ENCODE data around the gene NUP54. TPM values are rescaled to one million over a fixed set of nuclear protein-coding genes. Genes with fewer than 3 reads are reported as not detected.
A peak's percentile ranks its signal among the peaks of the same experiment; 100 is the strongest.

Gene NUP54
- total RNA-seq, 1 donor from 2014 or later, result 55.4 TPM

DNA sequence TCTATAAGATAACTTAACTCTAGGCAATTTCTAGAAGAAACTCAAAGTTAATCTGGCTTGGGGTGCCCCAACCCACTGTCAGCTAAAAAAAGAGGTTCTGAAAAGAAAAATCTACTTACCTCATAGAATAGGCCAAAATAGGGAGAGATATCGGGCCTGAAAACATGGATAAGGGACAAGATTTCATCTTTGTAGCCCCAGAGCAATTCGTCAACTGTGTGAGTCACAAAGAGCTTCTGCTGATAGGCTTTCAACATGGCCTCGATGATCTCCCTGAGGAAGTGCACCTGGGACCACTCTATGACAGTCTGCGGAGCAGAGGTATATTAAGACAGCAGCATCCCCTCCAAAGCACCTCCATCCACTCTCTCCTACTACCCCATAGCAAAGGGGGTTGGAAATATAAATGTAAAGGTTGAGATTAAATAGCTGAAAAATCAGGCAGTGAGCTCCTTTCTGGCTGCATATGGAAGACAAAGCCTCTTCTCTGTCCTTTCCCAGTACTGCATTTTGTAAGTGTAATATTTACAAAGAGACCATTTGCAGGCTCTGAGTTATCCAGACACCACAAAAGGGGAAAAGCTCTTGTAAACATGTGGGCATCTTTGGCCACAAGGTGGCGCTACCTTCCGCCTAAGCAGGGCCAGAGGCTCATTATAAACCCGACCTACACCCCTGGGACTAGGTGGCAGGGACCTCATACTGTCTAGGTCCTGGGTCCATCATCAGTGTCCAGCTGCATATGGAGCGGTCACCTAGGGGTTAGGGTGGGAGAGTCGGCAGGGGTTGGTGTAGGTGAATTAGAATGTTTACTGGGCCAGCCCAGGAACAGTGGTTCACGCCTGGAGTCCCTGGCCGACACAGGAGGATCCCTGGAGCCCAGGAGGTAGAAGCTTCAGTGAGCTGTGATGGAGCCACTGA lies 31.5 kb upstream of the NUP54 start:
- Mint-ChIP-seq H3K4me1 (ENCODE audit: unreplicated experiment) (peaks cover 4% of the 10 kb centered on the region), H3K27ac (peak overlapping the region; percentile 37), H3K27me3 (no peaks in the 10 kb centered on the region), H3K4me3 (no peak overlapping the region), H3K36me3 (peaks cover 14% of the 10 kb centered on the region), H3K9me3 (no peaks in the 10 kb centered on the region)
- TF ChIP-seq, protein P1, sequence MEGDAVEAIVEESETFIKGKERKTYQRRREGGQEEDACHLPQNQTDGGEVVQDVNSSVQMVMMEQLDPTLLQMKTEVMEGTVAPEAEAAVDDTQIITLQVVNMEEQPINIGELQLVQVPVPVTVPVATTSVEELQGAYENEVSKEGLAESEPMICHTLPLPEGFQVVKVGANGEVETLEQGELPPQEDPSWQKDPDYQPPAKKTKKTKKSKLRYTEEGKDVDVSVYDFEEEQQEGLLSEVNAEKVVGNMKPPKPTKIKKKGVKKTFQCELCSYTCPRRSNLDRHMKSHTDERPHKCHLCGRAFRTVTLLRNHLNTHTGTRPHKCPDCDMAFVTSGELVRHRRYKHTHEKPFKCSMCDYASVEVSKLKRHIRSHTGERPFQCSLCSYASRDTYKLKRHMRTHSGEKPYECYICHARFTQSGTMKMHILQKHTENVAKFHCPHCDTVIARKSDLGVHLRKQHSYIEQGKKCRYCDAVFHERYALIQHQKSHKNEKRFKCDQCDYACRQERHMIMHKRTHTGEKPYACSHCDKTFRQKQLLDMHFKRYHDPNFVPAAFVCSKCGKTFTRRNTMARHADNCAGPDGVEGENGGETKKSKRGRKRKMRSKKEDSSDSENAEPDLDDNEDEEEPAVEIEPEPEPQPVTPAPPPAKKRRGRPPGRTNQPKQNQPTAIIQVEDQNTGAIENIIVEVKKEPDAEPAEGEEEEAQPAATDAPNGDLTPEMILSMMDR (conservative IDR thresholded peaks at IDR 0.05), result peak; percentile 96
- DNase-seq (ENCODE audit: extremely low spot score, unreplicated experiment), result peak; percentile 81

DNA sequence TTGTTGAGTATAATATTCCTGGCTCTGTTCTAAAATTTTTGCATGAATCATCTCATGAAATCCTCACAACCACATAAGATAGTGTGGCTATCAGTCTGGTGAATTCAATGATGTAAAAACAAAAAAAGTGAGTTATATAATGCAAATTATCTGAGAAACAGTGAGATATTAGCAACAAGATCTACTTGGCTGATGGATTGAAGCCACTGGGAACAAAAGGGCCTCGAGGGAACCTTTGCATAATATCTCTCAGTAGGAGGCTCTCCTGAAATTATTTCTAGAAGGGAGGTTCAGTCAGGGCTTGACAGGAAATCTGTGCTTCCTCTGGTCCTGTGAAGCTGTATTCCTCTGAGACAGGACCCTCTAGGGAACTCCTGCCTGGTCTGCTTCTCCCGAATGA lies 30.1 kb upstream of the NUP54 start:
- no peaks in the 10 kb centered on the region for H3K27me3 Mint-ChIP-seq
- no peaks in the 10 kb centered on the region for H3K9me3 Mint-ChIP-seq
- no peak overlapping the region for H3K27ac Mint-ChIP-seq
- H3K4me3 Mint-ChIP-seq, result no peak overlapping the region
- DNase-seq (ENCODE audit: extremely low spot score, unreplicated experiment), result no peak
- H3K4me1 Mint-ChIP-seq (ENCODE audit: unreplicated experiment), result peaks cover 4% of the 10 kb centered on the region
- TF ChIP-seq, protein P1 (conservative IDR thresholded peaks at IDR 0.05), result no peak
- peaks cover 20% of the 10 kb centered on the region for H3K36me3 Mint-ChIP-seq

DNA sequence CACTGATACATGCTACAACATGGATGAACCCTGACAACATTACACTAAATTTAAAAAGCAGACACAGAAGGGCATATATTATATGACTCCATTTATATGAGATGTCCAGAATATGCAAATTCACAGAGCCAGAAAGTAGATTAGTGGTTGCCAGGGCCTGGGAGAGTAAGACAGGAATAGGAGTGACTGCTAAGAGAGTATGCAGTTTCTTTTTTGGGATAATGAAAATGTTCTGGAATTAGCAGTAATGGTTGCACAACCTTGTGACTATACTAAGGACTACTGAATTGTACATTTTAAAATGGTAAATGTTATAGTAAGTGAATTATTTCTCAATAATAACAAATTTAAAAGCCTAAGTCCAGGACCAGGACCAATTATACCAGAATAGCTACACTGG lies 29.5 kb upstream of the NUP54 start:
- Mint-ChIP-seq H3K27me3 (no peaks in the 10 kb centered on the region), H3K36me3 (peaks cover 20% of the 10 kb centered on the region), H3K4me3 (no peak overlapping the region), H3K4me1 (ENCODE audit: unreplicated experiment) (peaks cover 4% of the 10 kb centered on the region), H3K9me3 (no peaks in the 10 kb centered on the region), H3K27ac (no peak overlapping the region)
- TF ChIP-seq, protein P1 (conservative IDR thresholded peaks at IDR 0.05), result no peak
- DNase-seq (ENCODE audit: extremely low spot score, unreplicated experiment), result no peak

DNA sequence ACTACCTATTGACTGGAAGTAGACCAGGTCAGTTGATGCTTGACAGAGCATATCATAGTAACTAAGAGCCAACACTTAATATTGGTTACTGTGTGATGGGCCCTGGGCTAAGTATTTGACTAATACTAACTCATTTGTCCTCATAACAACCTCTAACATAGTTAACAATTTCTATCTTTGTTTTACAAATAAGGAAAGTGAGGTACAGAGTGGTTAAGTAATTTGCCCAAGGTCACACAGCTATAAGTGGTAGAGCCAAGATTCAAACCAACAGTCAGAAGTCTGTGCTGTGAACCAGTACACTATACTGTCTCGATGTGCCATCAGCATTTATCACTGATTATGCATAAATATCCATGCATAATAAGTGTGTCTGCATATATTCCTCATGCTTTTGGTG lies 27.1 kb upstream of the NUP54 start:
- H3K4me3 Mint-ChIP-seq, result no peak overlapping the region
- TF ChIP-seq, protein P1 (conservative IDR thresholded peaks at IDR 0.05), result no peak
- H3K4me1 Mint-ChIP-seq (ENCODE audit: unreplicated experiment), result peaks cover 4% of the 10 kb centered on the region
- no peaks in the 10 kb centered on the region for H3K27me3 Mint-ChIP-seq
- no peak overlapping the region for H3K27ac Mint-ChIP-seq
- peaks cover 17% of the 10 kb centered on the region for H3K36me3 Mint-ChIP-seq
- DNase-seq (ENCODE audit: extremely low spot score, unreplicated experiment), result no peak
- no peaks in the 10 kb centered on the region for H3K9me3 Mint-ChIP-seq

DNA sequence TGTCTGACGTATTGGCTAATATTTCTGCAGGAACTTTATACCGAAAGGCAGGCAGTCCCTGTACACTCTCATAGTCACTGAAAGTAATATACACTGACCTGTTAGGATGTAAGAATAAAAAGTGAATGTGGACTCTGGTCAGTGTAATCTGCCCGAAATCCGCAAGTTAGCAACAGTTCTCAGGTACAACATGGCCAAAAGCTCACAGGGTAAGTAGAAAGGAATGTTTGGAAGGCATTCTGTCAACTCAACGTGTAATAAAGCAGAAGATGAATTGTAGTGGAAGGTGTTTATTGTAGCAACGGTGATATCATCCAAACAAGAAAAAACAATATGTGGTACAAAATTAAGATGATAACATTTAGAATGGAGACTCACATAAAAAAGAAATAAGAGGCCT lies 26.0 kb upstream of the NUP54 start:
- H3K4me1 Mint-ChIP-seq (ENCODE audit: unreplicated experiment), result no peaks in the 10 kb centered on the region
- no peak for DNase-seq (ENCODE audit: extremely low spot score, unreplicated experiment)
- TF ChIP-seq, protein P1 (conservative IDR thresholded peaks at IDR 0.05), result no peak
- H3K4me3 Mint-ChIP-seq, result no peak overlapping the region
- no peak overlapping the region for H3K27ac Mint-ChIP-seq
- H3K9me3 Mint-ChIP-seq, result no peaks in the 10 kb centered on the region
- no peaks in the 10 kb centered on the region for H3K27me3 Mint-ChIP-seq
- H3K36me3 Mint-ChIP-seq, result peaks cover 22% of the 10 kb centered on the region
